Stimulated activated naive CD8-positive, alpha-beta T cell treated with anti-CD3 and anti-CD28 coated beads, Interleukin-15, amount 100 ng/mL, for 72 hours (primary cell): ENCODE measurements around the gene NEK6.
A peak's percentile ranks its signal among the peaks of the same experiment; 100 is the strongest.

Experiments used
- ATAC-seq: fragments of 150-1000 bp; cut with Tn5 transposase; 2 replicates; pipeline ENCODE4 v1.10.0; 2021; ENCODE audit warnings: mild to moderate bottlenecking, moderate library complexity
- DNase-seq, 2 donors: peaks; one replicate each; pipeline ENCODE4 v3.0.0; 2021 to 2022
- H3K27ac Mint-ChIP-seq, 2 donors: one replicate each; pipeline ENCODE4 v1.8.0; 2022; ENCODE audit warnings: mild to moderate bottlenecking in 2 of 2, mixed read lengths in 2 of 2, moderate library complexity in 2 of 2
- H3K27me3 Mint-ChIP-seq: one replicate; pipeline ENCODE4 v1.8.0; 2022; ENCODE audit warnings: mixed read lengths
- H3K4me1 Mint-ChIP-seq: one replicate; pipeline ENCODE4 v1.8.0; 2022; ENCODE audit warnings: mild to moderate bottlenecking, mixed read lengths
- H3K4me3 Mint-ChIP-seq, 2 donors: one replicate each; pipeline ENCODE4 v1.8.0; 2022; ENCODE audit warnings: mild to moderate bottlenecking in 2 of 2, mixed read lengths in 2 of 2, moderate library complexity in 1 of 2
- H3K9me3 Mint-ChIP-seq, 2 donors: one replicate each; pipeline ENCODE4 v1.8.0; 2022; ENCODE audit warnings: mixed read lengths in 2 of 2

Gene NEK6

DNA sequence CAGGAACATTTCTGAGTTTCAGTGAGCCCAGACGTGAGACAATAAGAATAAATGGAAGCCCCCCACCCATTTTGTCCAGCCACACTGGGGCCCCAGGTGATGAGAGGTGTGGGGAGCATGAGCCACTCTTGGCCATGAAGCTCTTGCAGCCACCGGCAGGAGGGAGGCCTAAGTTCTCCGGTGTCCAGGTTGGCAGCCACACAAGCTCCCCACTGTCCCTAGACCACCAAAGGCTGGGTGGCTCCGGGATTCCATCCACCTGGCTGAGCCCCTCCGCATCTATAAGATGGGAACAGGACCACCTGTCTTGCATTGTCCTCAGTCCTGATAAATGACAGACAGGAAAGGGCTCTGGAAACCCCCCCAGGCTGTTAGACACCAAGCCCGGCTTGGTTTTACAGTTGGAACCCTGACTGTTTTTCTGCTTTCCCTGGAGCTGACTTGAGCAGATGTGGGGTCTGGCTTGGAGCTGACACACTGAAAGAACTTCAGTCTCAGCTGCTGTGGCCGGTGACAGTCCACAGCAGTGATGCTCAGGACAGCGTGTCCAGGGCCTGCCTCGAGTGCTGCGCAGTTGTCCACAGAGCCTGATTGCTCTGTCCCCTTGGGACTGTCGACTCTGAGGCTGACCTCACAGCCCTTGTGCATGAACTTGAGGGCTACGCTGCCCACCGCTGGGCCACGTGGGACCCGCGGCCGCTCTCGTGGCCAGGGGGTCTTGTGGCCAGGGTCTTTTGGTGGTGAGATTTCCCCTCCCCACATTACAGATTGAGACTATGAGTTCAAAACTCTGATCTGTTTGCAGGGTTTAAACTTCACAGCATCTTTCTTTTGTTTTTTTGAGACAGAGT lies 82.7 kb downstream of the NEK6 start:
- Mint-ChIP-seq H3K4me3 (no peak overlapping the region), H3K27ac (peak overlapping the region in 1 of 2 donors; percentile 59), H3K9me3 (peaks cover 0 to 5% of the 10 kb centered on the region in 2 donors), H3K27me3 (no peaks in the 10 kb centered on the region), H3K4me1 (no peaks in the 10 kb centered on the region)
- no peak for DNase-seq
- ATAC-seq = no peak

DNA sequence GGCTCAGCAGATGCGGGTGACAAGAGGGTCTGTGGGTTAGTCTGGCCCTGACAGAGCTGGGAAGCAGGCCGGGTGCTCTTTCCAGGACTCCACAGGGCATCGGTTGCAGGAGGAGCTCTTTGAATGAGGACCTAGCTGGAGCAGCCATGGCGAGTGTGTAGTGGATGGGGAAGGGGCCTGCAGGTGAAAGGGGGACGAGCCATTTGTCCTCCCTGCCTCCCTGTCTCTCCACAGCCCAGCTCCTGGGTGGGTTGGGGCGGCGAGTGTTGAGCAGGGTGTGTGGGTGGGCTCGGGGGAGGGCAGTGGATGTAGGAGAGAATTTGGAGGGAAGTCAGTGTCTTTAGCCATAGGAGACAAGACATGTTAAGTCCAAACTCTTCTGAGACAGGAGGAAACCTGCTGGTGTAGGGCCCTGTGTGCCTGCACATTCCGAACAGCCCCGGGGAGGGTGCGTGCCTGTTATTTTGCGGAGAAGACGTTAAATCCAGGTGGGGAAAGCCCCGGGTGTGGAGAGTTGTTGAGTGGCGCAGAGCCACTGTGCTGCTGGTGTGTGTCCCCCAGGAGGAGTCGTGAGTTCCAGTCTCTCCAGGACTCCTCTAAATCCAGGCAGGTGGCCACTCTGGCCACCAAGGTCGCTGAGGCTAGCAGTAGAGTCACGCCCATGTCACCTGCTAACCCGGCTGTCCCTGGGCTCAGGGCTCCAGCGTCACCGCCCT lies 83.9 kb downstream of the NEK6 start:
- DNase-seq (no peak), ATAC-seq (no peak)
- Mint-ChIP-seq H3K9me3 (peaks cover 0 to 5% of the 10 kb centered on the region in 2 donors), H3K27me3 (no peaks in the 10 kb centered on the region), H3K27ac (no peak overlapping the region), H3K4me1 (no peaks in the 10 kb centered on the region), H3K4me3 (no peak overlapping the region)

DNA sequence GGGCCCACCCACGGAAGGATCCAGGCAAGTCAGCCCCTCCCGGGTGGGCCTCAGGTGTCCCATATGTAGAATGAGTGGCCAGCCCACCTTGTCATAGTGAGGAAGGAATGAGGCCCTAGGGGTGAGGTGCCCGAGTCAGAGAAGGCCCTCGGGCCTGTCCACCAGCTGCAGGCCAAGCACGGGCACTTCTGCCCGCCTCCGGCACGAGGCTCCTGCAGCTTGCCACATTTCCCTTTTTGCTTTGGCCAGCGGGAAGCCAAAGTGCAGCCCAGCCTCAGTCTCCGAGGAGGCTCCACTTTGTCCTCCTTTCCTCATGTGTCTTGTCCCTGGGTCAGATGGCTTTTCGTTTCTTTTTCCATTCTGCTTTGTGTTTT lies 84.6 kb downstream of the NEK6 start:
- H3K4me3 Mint-ChIP-seq = no peak overlapping the region
- no peak for DNase-seq
- no peaks in the 10 kb centered on the region for H3K27me3 Mint-ChIP-seq
- H3K9me3 Mint-ChIP-seq = peaks cover 0 to under 1% of the 10 kb centered on the region in 2 donors
- H3K27ac Mint-ChIP-seq = no peak overlapping the region
- H3K4me1 Mint-ChIP-seq = no peaks in the 10 kb centered on the region
- ATAC-seq = no peak

DNA sequence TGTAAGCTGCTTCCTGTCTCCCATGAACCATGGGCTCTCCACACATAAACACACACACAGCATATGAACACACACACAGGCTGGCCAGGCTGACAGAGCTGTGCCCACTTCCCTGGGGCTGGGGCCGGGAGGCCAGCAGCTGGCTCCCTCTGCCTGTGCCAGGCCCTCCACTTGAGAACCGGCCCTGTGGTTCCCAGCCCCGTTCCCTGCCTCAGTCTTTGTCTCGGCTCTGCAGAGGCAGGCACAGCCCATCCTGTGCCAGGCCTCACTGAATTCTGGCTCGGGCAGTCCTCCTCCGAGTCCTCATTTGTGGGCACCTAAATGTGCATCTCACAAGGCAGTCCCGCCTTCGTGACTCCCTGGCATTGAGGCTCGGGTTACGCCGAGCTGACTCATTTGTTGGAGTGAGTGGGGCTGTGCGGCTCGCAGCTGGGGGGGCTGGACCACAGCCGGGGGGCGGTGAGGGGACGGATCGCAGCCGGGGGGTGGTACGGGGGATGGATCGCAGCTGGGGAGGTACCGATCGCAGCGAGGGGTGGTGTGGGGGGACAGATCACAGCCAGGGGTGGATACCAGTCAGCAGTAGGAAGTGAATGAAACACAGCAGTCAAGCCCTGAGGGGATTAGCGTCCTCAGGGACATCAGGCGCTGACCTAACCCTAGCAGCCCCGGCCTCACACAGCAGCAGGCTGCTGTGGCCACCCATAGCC lies 85.2 kb downstream of the NEK6 start:
- H3K27me3 Mint-ChIP-seq = no peaks in the 10 kb centered on the region
- no peaks in the 10 kb centered on the region for H3K9me3 Mint-ChIP-seq
- DNase-seq = no peak
- ATAC-seq = peak; percentile 13
- no peaks in the 10 kb centered on the region for H3K4me1 Mint-ChIP-seq
- H3K27ac Mint-ChIP-seq = no peak overlapping the region
- no peak overlapping the region for H3K4me3 Mint-ChIP-seq

DNA sequence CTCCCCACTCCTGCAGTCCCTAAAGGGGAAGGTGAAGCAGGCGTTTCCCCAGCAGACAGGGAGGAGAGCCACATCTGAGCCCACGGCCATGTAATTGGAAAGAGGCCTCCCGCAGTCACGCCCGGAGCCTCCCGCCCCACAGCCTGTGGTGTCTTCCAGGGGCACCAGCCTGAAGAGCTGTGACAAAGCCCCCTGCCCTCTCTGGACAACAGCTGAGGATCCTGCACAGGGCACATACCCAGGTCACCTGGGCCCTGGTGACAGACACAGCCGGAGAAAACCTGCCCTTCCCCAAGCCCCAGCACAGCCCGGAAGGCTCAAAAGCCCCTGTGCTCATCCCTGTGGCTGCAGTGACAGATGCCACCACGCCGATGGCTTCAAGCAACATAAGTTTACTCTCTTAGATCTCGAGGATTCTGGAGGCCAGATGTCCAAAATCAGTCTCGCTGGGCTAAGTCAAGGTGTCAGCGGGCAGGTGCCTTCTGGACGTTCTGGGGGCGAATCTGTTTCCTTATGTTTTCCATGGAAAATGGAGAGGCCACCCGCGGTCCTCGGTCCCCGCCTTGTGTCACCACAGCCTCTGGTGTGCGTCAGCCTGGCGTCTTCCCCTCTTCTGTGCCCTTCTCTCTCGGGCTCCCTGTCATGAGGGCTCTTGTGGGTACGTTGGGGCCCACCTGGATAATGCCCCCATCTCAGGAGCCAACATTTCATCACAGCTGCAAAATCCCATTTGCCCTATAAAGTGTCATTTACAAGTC lies 86.0 kb downstream of the NEK6 start:
- H3K4me1 Mint-ChIP-seq = no peaks in the 10 kb centered on the region
- H3K9me3 Mint-ChIP-seq = no peaks in the 10 kb centered on the region
- H3K27me3 Mint-ChIP-seq = no peaks in the 10 kb centered on the region
- peak overlapping the region in 1 of 2 donors; percentile 86 for H3K27ac Mint-ChIP-seq
- DNase-seq = no peak
- H3K4me3 Mint-ChIP-seq = no peak overlapping the region
- no peak for ATAC-seq

DNA sequence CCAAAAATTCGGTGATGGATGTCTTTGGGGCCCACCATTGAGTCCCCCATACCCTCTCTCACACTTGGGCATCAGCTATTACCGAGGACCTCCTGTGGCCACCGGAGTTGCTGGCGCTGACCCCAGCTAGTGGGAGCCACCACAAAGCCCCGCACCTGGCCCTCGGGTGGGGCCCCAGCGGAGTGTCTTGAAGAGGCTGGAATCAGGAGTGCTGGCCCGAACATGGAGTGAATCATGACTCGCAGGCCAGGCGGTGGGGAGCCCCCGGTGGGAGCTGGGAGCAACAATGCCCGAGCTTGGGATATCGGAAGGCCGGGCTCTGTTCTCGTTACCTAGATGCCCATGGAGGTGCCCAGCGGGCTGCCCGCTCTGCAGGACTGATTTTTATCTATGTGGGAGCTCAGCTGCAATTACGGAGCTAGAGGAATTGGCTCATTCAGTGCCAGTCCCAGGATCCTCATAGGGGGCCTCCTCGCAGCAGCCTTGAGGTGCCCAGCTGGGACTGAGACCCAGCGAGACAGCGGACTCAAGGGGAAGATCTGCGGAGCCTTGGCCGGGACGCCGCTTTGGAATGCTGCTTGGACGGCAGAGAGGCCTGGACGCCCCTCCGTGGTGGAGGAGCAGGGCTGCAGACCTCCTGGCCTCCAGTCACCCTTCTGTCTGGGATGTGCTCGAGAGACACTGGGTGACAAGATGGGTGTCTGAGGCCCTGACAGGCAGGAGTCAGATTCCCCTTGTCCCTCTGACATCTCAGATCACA lies 86.7 kb downstream of the NEK6 start:
- Mint-ChIP-seq H3K27me3 (no peaks in the 10 kb centered on the region), H3K9me3 (no peaks in the 10 kb centered on the region), H3K4me3 (no peak overlapping the region), H3K27ac (peak overlapping the region in 1 of 2 donors; percentile 86), H3K4me1 (no peaks in the 10 kb centered on the region)
- DNase-seq = no peak
- no peak for ATAC-seq

DNA sequence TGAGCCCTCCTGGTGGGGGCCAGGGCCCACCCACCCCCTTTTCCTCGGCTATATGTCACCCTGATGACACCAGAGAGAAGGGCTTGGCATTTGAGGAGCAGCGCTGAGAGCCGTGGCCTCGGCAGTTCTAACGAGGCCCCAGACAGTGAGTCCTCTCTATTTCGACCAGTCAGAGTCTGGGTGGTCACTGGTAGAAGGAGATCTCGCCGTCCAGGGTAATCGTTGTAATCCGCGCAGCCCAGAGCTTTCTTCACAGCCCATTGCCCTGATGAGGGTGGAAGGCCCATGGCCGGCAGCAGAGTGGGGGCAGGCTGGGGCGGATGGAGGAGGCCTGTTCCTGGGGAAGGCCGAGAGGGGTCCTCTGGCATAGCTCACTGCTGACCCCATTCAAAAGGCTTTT lies 87.3 kb downstream of the NEK6 start:
- ATAC-seq = no peak
- no peak overlapping the region for H3K4me3 Mint-ChIP-seq
- no peaks in the 10 kb centered on the region for H3K4me1 Mint-ChIP-seq
- H3K27ac Mint-ChIP-seq = no peak overlapping the region
- H3K27me3 Mint-ChIP-seq = no peaks in the 10 kb centered on the region
- H3K9me3 Mint-ChIP-seq = no peaks in the 10 kb centered on the region
- DNase-seq = no peak

DNA sequence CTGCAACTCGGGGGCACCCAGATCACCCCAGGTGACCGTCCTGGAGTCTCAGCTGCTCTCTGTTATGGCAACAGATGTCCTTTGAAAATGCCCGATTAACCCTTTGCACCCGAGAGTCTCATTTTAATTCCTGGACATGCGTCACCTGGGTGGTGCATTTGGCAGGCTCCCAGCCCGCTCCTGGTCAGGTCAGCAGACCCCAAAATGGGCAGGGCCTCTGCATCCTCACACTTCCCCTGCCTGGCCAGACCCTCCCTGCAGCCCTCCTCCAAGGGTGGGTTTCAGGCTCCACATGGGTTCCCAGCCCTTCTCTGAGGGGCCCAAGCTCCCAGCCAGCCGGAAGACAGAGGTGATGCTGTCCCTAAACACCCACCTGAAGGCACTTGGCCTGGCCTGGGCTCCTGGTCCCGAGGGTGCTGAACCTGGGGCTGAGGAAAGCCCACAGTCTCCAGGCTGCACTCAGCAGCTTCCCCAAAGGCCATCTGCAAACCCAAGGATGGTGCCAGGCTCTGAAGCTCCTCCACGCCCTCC lies 88.1 kb downstream of the NEK6 start:
- Mint-ChIP-seq H3K4me3 (no peak overlapping the region), H3K9me3 (no peaks in the 10 kb centered on the region), H3K27me3 (no peaks in the 10 kb centered on the region), H3K4me1 (no peaks in the 10 kb centered on the region), H3K27ac (peak overlapping the region in 1 of 2 donors; percentile 79)
- ATAC-seq = no peak
- no peak for DNase-seq

DNA sequence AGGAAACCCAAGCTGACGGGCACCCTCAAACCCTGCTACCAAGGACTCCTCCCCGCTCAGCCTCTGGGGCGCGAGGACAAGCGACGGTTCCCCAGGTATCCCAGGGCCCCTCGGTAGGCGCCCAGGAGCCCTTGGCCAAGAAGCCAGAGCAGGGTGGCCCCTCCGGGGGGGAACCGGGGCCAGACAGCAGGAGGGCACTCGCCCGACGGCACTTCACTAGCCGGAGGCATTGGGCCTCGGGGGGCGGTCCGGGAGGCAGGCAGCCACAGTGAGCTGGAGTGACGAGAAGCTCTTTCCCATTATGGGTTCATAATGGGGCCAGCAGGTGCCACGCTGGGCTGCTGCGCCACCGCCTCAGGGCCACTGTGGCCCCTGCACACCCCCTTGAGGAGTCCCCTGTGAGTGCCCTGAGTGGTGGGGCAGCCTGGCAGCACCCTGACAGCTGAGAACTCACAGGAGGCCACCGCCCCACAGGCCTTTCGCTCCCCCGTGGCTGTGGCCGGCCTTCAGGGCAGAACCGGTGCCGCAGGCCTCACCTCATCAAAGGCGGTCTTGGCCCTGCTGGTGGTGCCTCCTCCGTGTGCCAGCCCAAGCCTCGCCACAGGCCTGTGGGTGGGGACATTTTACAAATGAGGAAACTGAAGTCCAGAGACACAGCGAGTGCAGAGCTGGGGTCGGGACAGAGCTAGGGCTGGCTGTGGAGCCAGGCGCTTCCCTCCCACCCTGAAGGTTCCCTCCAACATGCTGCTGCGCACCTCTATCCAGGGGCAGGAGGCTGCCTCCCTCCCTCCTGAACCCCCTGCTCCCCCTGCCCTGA lies 88.8 kb downstream of the NEK6 start:
- H3K27ac Mint-ChIP-seq = no peak overlapping the region
- H3K4me1 Mint-ChIP-seq = no peaks in the 10 kb centered on the region

DNA sequence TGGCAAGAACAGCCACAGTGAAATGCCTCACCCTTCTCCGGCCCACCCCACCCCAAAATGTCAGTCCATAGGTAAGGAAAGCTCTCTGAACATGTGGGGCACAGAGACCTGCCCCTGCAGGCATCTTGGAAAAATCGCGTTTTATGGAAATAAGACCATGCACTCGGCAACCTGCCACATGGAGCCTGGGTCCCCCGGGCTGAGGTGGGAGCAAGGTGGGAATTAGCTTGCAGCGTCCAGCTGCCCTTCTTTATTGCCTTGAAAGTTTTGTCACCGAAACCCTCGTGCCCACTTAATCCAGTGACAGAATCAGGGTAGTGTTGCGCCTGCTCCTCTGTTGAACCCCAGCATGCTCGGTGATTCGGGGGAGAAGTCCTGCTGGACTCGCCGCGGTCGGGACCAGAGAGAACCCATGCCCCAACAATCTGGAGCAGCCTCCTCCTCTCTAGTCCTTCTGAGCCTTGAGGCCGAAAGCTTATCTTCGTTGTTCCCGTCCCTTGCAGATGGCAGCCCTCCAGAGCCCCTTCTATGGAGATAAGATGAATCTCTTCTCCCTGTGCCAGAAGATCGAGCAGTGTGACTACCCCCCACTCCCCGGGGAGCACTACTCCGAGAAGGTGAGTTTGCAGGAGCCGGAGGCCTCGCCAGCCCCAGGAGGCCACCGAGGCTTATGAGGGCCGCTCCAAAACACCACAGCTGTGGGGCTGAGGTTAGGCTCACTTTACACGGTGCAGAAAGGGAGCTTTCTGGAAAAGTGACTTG lies 89.6 kb downstream of the NEK6 start:
- no peak overlapping the region for H3K4me3 Mint-ChIP-seq
- H3K27ac Mint-ChIP-seq = no peak overlapping the region
- no peak for DNase-seq
- no peaks in the 10 kb centered on the region for H3K27me3 Mint-ChIP-seq
- H3K9me3 Mint-ChIP-seq = no peaks in the 10 kb centered on the region
- H3K4me1 Mint-ChIP-seq = no peaks in the 10 kb centered on the region
- no peak for ATAC-seq

More for the DNA sequence above, 88.8 kb downstream of the NEK6 start:
- Mint-ChIP-seq H3K9me3 (no peaks in the 10 kb centered on the region), H3K4me3 (no peak overlapping the region), H3K27me3 (no peaks in the 10 kb centered on the region)
- DNase-seq (no peak), ATAC-seq (peak; percentile 20)

DNA sequence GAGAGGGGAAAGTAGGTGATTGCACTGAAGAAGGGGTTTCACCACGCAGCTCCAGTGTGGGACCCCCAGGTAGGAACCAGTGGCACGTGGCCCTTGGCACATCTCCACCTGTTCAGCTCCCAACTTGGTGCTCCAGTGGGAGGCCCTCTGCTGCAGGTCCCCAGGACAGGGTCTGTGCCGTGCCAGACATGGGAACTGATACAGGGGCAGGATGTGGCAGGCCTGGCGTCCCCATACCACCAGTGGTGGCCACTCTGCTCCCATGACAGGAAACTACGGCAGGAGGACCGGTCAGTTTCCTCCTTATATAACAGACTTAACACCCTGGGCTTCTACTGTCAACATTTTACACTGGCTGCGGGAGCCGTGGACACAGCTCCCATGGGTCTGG lies 90.2 kb downstream of the NEK6 start:
- H3K4me3 Mint-ChIP-seq = no peak overlapping the region
- no peaks in the 10 kb centered on the region for H3K9me3 Mint-ChIP-seq
- no peaks in the 10 kb centered on the region for H3K4me1 Mint-ChIP-seq
- peak overlapping the region in 1 of 2 donors; percentile 13 for H3K27ac Mint-ChIP-seq
- H3K27me3 Mint-ChIP-seq = no peaks in the 10 kb centered on the region
- DNase-seq (no peak), ATAC-seq (no peak)

DNA sequence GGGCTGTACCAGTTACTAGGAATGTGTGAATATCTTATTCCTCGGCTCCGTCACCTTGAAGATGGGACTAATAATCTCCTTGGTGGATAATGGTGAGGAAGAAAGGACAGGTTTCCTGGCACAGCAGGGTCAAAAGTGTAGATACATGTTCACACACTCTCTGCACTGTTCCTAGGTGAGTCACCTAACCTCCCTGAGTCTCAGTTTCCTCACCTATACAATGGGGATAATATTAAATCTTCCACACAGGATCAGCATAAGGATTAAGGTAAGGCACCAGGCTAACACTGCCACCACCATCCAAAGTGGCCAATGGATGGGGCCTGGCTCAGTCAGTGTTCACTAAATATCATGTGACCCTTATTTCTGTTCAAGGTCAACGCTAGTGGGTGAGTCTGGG lies 90.6 kb downstream of the NEK6 start:
- ATAC-seq (no peak), DNase-seq (no peak)
- Mint-ChIP-seq H3K27ac (peak overlapping the region in 1 of 2 donors; percentile 13), H3K27me3 (no peaks in the 10 kb centered on the region), H3K4me1 (no peaks in the 10 kb centered on the region), H3K9me3 (no peaks in the 10 kb centered on the region), H3K4me3 (no peak overlapping the region)

DNA sequence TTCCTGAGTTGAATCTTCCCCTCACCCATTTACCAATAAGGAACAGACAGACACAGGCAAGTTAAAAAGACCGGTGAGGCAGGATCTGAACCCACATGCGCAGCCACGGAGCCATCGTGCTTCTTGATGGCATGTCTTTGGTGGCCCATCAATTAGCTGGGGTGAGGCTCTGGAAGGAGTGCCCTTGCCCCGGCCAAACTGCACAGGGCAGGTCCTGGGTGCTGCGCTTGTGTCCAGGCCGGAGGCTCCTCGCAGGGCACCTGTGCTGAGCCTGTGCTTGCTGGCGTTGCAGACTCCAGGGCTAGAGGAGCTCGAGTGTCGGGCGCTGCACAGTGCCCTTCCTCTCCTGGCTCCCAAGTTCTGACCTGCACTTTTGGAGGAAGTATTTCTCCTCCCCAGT lies 91.1 kb downstream of the NEK6 start:
- Mint-ChIP-seq H3K4me1 (no peaks in the 10 kb centered on the region), H3K4me3 (no peak overlapping the region), H3K9me3 (no peaks in the 10 kb centered on the region), H3K27me3 (no peaks in the 10 kb centered on the region), H3K27ac (no peak overlapping the region)
- DNase-seq = no peak
- no peak for ATAC-seq
